ENCODE results near the gene LORICRIN.

LORICRIN gene

DNA sequence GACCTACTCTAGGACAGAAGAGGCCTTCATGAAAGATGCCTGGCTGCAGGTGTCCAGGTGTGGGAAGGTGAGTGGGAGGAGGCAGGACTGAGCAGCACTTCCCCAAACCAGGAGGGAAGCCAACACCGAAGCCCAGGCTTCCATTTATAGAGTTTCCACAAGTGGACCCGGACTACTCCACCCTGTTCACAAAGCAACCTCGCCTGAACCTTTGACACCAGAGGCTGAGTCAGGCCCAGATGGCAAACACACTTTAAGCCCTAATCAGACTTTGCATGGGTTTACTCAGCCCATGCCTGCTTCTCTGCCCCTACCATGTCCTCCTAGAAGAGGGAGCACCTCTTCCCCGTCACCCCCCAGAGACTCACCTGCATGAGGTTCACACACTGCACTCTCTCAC lies 28.1 kb upstream of the LORICRIN start:
- Histone ChIP-seq H3K27me3 (ENCODE audit: control insufficient read depth, insufficient read depth, low read length) (no peaks in the 10 kb centered on the region), H3K4me3 (ENCODE audit: low read length) (no peak overlapping the region), H3K27ac (ENCODE audit: low read length) (no peak overlapping the region), H3K9me3 (ENCODE audit: control insufficient read depth, low read depth, low read length) (no peaks in the 10 kb centered on the region), H3K36me3 (ENCODE audit: control insufficient read depth, low read depth, low read length) (no peaks in the 10 kb centered on the region), H3K4me1 (ENCODE audit: control insufficient read depth, low read depth, low read length) (no peaks in the 10 kb centered on the region), H3K9ac (ENCODE audit: low read length) (no peak overlapping the region)

- Histone ChIP-seq H3K9ac (ENCODE audit: low read length) (no peak overlapping the region), H3K9me3 (ENCODE audit: control insufficient read depth, low read depth, low read length) (no peaks in the 10 kb centered on the region), H3K27me3 (ENCODE audit: control insufficient read depth, insufficient read depth, low read length) (no peaks in the 10 kb centered on the region), H3K27ac (ENCODE audit: low read length) (no peak overlapping the region), H3K36me3 (ENCODE audit: control insufficient read depth, low read depth, low read length) (no peaks in the 10 kb centered on the region), H3K4me1 (ENCODE audit: control insufficient read depth, low read depth, low read length) (no peaks in the 10 kb centered on the region), H3K4me3 (ENCODE audit: low read length) (no peak overlapping the region)
Measured at GRCh38 chr1:153231785-153232184, 27.7 kb upstream of the LORICRIN start.

DNA sequence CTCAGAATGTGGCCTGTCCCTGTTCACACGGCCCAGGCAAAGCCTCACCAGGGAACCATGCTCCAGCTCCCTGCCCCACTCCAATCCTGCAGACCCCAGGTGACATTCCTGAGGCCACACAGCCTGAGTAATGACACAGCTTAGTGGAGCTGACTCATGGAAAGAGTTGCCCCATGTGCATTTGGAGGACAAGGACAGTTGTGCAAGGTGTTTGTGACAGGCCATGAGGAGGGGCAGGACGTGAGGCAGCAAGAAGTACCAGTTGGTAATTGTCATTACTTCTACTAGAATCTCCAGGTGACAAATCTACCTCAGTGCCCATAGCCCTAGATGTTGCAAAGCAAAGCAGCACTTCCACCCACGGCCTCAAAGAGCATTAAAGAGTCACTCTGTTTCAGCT lies 26.9 kb upstream of the LORICRIN start:
- H3K4me1 ChIP-seq (ENCODE audit: control insufficient read depth, low read depth, low read length) = no peaks in the 10 kb centered on the region
- H3K27me3 ChIP-seq (ENCODE audit: control insufficient read depth, insufficient read depth, low read length) = no peaks in the 10 kb centered on the region
- no peaks in the 10 kb centered on the region for H3K9me3 ChIP-seq (ENCODE audit: control insufficient read depth, low read depth, low read length)
- H3K36me3 ChIP-seq (ENCODE audit: control insufficient read depth, low read depth, low read length) = no peaks in the 10 kb centered on the region
- no peak overlapping the region for H3K27ac ChIP-seq (ENCODE audit: low read length)
- no peak overlapping the region for H3K4me3 ChIP-seq (ENCODE audit: low read length)
- no peak overlapping the region for H3K9ac ChIP-seq (ENCODE audit: low read length)

DNA sequence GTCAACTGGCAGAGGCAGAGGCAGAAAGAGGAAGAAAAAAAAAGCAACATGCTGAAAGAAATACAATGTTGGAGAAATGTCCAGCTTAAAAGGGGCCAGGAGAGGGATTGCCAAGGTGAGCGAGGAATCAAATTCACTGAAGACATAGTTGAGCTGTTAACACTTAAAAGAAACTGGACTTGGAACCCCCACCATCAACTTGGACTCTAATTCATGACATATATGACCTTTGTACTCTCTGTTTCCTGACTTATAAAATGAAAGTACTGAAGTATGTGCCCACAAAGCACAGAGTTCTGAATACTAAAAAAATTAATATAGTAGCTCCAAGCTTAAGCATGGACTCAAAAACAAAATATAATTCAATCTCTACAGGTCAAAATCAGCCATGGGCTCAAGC lies 26.0 kb upstream of the LORICRIN start:
- Histone ChIP-seq H3K4me3 (ENCODE audit: low read length) (no peak overlapping the region), H3K27ac (ENCODE audit: low read length) (no peak overlapping the region), H3K9ac (ENCODE audit: low read length) (no peak overlapping the region), H3K36me3 (ENCODE audit: control insufficient read depth, low read depth, low read length) (no peaks in the 10 kb centered on the region), H3K4me1 (ENCODE audit: control insufficient read depth, low read depth, low read length) (no peaks in the 10 kb centered on the region), H3K9me3 (ENCODE audit: control insufficient read depth, low read depth, low read length) (no peaks in the 10 kb centered on the region), H3K27me3 (ENCODE audit: control insufficient read depth, insufficient read depth, low read length) (no peaks in the 10 kb centered on the region)

DNA sequence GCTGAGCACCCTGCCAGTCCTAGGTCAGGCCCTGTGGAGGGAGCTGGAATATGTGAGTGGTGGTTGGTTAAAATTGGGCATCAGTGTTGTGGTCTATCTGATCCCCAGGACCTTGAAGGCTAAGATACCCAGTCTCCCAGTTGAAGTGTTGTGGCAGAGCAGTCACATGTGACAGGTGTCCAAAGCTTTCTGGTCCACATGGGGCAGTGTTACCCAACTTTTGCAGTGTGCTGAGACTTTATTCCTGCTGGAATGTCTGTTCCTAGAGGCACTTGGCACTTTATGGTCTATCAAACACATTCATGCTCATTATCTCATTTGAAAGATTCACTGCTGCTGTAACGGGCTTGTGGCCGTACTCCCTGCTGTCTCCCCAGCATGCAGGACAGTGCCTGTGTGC lies 21.0 kb upstream of the LORICRIN start:
- no peak overlapping the region for H3K9ac ChIP-seq (ENCODE audit: low read length)
- no peaks in the 10 kb centered on the region for H3K27me3 ChIP-seq (ENCODE audit: control insufficient read depth, insufficient read depth, low read length)
- no peak overlapping the region for H3K4me3 ChIP-seq (ENCODE audit: low read length)
- H3K36me3 ChIP-seq (ENCODE audit: control insufficient read depth, low read depth, low read length) = no peaks in the 10 kb centered on the region
- H3K9me3 ChIP-seq (ENCODE audit: control insufficient read depth, low read depth, low read length) = no peaks in the 10 kb centered on the region
- H3K27ac ChIP-seq (ENCODE audit: low read length) = no peak overlapping the region
- no peaks in the 10 kb centered on the region for H3K4me1 ChIP-seq (ENCODE audit: control insufficient read depth, low read depth, low read length)

DNA sequence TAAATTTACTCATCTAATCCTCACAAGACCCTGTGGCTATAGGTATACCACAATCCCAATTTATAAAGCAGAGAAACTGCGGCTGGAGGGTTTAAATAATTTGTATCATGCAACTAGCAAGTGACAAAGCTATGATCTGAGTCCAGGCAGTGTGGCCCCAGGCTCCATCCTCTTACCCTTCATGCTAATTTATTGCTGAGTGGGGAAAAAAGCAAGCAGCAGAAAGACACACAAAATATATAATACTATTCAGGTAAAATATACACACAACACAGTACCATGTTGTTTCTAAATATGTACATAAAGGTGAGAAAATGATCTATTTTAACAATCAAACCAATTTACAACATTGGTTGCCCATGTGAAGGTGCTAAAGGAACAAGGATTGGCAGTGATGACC lies 17.3 kb upstream of the LORICRIN start:
- H3K4me1 ChIP-seq (ENCODE audit: control insufficient read depth, low read depth, low read length) = no peaks in the 10 kb centered on the region
- H3K4me3 ChIP-seq (ENCODE audit: low read length) = no peak overlapping the region
- H3K27me3 ChIP-seq (ENCODE audit: control insufficient read depth, insufficient read depth, low read length) = no peaks in the 10 kb centered on the region
- H3K9me3 ChIP-seq (ENCODE audit: control insufficient read depth, low read depth, low read length) = no peaks in the 10 kb centered on the region
- no peaks in the 10 kb centered on the region for H3K36me3 ChIP-seq (ENCODE audit: control insufficient read depth, low read depth, low read length)
- no peak overlapping the region for H3K27ac ChIP-seq (ENCODE audit: low read length)
- H3K9ac ChIP-seq (ENCODE audit: low read length) = no peak overlapping the region

DNA sequence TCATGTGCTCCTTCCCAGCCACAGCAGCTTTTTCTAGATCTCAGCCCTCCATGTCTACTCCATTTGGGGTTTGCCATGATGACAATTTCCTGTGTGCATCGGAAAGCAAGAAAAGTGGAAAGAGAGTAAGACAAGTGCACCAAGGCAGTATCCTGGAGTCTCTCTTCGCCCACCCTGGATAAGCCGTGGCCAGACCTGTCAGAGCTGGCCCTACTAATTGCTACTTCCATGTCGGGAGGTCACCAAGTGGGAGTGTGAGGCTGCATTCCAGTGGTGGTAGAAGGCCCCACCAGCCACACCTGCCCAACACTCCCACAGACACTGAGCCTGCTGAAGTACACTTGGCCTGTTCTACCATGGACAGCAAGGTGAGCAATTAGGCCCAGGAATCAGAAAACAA lies 14.0 kb upstream of the LORICRIN start:
- Histone ChIP-seq H3K4me3 (ENCODE audit: low read length) (no peak overlapping the region), H3K4me1 (ENCODE audit: control insufficient read depth, low read depth, low read length) (no peaks in the 10 kb centered on the region), H3K27ac (ENCODE audit: low read length) (no peak overlapping the region), H3K36me3 (ENCODE audit: control insufficient read depth, low read depth, low read length) (no peaks in the 10 kb centered on the region), H3K27me3 (ENCODE audit: control insufficient read depth, insufficient read depth, low read length) (no peaks in the 10 kb centered on the region), H3K9me3 (ENCODE audit: control insufficient read depth, low read depth, low read length) (no peaks in the 10 kb centered on the region), H3K9ac (ENCODE audit: low read length) (no peak overlapping the region)

DNA sequence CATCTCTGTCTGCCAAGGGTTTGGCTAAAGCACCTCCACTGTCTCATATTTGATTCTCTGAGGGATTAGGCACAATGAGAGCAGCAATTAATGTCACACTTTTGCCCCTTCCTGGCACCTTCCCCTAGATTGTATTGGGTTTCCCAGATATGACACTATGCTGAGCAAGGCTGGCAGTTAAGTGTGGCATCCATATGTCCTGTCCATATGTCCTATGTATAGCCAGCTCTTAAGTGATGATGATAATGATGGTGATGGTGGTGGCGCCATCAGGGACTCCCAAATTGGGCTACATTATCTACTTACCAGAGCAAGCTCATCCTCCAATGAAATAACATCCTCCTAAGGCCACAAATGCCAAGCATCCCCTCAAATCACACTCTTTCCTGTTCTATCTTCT lies 13.5 kb upstream of the LORICRIN start:
- Histone ChIP-seq H3K4me3 (ENCODE audit: low read length) (no peak overlapping the region), H3K27me3 (ENCODE audit: control insufficient read depth, insufficient read depth, low read length) (no peaks in the 10 kb centered on the region), H3K36me3 (ENCODE audit: control insufficient read depth, low read depth, low read length) (no peaks in the 10 kb centered on the region), H3K4me1 (ENCODE audit: control insufficient read depth, low read depth, low read length) (no peaks in the 10 kb centered on the region), H3K9me3 (ENCODE audit: control insufficient read depth, low read depth, low read length) (no peaks in the 10 kb centered on the region), H3K9ac (ENCODE audit: low read length) (no peak overlapping the region), H3K27ac (ENCODE audit: low read length) (no peak overlapping the region)

DNA sequence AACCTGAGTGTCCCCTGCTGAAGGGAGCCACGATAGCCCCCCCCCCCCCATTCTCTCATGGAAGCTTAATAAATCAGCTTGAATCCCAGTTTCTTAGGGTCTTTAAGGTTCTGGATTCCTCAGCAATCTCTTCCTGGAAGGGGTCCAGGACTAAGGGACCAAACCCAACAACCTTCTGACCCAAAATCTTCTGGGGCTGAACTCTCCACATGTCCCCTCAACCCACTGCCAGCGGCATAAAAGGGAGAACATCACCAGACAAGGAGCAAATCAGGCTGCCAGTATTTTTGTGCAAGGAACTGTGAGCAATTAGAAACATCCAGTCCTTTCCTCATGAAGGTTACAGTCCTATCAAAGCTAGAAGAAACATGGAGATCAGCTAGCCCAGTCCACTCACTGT lies 12.7 kb upstream of the LORICRIN start:
- Histone ChIP-seq H3K9ac (ENCODE audit: low read length) (no peak overlapping the region), H3K4me3 (ENCODE audit: low read length) (no peak overlapping the region), H3K9me3 (ENCODE audit: control insufficient read depth, low read depth, low read length) (no peaks in the 10 kb centered on the region), H3K36me3 (ENCODE audit: control insufficient read depth, low read depth, low read length) (no peaks in the 10 kb centered on the region), H3K4me1 (ENCODE audit: control insufficient read depth, low read depth, low read length) (no peaks in the 10 kb centered on the region), H3K27ac (ENCODE audit: low read length) (no peak overlapping the region), H3K27me3 (ENCODE audit: control insufficient read depth, insufficient read depth, low read length) (no peaks in the 10 kb centered on the region)

- Histone ChIP-seq H3K27ac (ENCODE audit: low read length) (no peak overlapping the region), H3K27me3 (ENCODE audit: control insufficient read depth, insufficient read depth, low read length) (no peaks in the 10 kb centered on the region), H3K9me3 (ENCODE audit: control insufficient read depth, low read depth, low read length) (no peaks in the 10 kb centered on the region)
Measured at GRCh38 chr1:153248176-153248879, 11.2 kb upstream of the LORICRIN start.

DNA sequence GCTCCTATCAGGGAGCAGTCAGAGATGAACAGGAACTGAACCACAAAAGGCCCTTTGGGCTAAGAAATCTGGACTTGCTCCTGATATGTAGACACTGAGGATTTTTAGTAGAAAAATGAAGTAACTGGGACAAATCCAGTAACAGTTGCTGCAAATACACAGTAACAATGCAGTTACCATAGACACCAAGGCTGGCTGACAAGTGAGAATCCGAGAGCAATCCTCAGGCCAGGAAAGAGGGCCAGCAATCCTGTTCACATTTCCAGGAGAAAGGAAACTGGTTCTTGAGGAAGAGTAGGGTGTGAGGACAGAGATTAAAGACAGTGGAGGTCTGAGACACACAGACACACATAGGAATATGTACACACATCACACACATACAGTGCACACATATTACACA lies 9.3 kb upstream of the LORICRIN start:
- H3K27me3 ChIP-seq (ENCODE audit: control insufficient read depth, insufficient read depth, low read length) = no peaks in the 10 kb centered on the region

More at GRCh38 chr1:153248176-153248879, 11.2 kb upstream of the LORICRIN start:
- Histone ChIP-seq H3K4me3 (ENCODE audit: low read length) (no peak overlapping the region), H3K36me3 (ENCODE audit: control insufficient read depth, low read depth, low read length) (no peaks in the 10 kb centered on the region), H3K4me1 (ENCODE audit: control insufficient read depth, low read depth, low read length) (no peaks in the 10 kb centered on the region), H3K9ac (ENCODE audit: low read length) (no peak overlapping the region)

DNA sequence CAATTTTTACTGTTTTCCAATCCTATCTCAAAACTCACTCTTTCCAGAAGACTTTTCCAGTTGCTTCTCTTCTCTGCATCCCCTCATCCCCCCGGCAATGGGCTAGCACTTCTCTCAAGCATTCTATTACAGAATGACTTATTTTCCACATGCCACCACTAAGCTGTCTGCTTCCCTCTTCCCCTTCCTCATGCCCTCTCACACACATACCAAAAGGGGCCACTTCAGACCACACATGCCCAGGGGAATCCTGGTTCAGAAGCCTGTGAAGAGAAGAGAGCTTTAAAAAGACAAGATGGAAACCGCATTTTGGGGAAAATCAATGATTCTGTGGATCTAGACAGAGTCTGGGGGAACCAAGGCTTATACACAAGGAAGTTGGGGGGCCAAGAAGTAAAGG lies 8.4 kb upstream of the LORICRIN start:
- Histone ChIP-seq H3K9ac (ENCODE audit: low read length) (no peak overlapping the region), H3K4me3 (ENCODE audit: low read length) (no peak overlapping the region)

More for the DNA sequence above, 9.3 kb upstream of the LORICRIN start:
- Histone ChIP-seq H3K4me1 (ENCODE audit: control insufficient read depth, low read depth, low read length) (no peaks in the 10 kb centered on the region), H3K9ac (ENCODE audit: low read length) (no peak overlapping the region), H3K27ac (ENCODE audit: low read length) (no peak overlapping the region), H3K9me3 (ENCODE audit: control insufficient read depth, low read depth, low read length) (no peaks in the 10 kb centered on the region), H3K4me3 (ENCODE audit: low read length) (no peak overlapping the region), H3K36me3 (ENCODE audit: control insufficient read depth, low read depth, low read length) (no peaks in the 10 kb centered on the region)

More for the DNA sequence above, 8.4 kb upstream of the LORICRIN start:
- Histone ChIP-seq H3K36me3 (ENCODE audit: control insufficient read depth, low read depth, low read length) (no peaks in the 10 kb centered on the region), H3K9me3 (ENCODE audit: control insufficient read depth, low read depth, low read length) (no peaks in the 10 kb centered on the region), H3K4me1 (ENCODE audit: control insufficient read depth, low read depth, low read length) (no peaks in the 10 kb centered on the region), H3K27me3 (ENCODE audit: control insufficient read depth, insufficient read depth, low read length) (no peaks in the 10 kb centered on the region), H3K27ac (ENCODE audit: low read length) (no peak overlapping the region)

All from iPS-18a (cell line).